ENCODE data around the gene ZDHHC3.

The ZDHHC3 gene

DNA sequence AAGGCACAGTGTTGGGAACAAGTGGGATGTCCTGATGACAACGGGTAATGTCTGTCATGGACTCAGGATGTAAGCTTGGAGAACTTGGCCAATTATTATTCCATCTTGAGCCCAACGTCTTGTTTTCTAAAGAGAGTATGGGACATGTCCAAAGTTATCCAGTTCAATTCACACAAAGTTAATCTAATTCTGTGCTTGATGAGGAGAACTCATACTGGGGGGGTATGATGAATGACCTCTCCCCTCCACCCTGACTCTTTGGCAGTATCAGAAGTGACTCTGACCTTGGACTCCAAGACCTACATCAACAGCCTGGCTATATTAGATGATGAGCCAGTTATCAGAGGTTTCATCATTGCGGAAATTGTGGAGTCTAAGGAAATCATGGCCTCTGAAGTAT lies 65.3 kb downstream of the ZDHHC3 start:
- peaks cover 4% of the 10 kb centered on the region; the same call in 1 of the 2 replicates for H3K9me3 ChIP-seq (ENCODE audit: control insufficient read depth, insufficient read depth, low read depth, low read length)
- H3K27me3 ChIP-seq (ENCODE audit: control insufficient read depth, insufficient read depth, low read length): no peaks in the 10 kb centered on the region
- H3K4me3 ChIP-seq (ENCODE audit: low read depth, low read length): no peak overlapping the region
- no peaks in the 10 kb centered on the region for H3K36me3 ChIP-seq (ENCODE audit: control insufficient read depth, insufficient read depth, low read length)
- no peak overlapping the region for H3K9ac ChIP-seq (ENCODE audit: low read length)
- H3K4me1 ChIP-seq (ENCODE audit: control insufficient read depth, insufficient read depth, low read length): peaks cover 9% of the 10 kb centered on the region; the same call in 1 of the 2 replicates
- no peak overlapping the region for H3K27ac ChIP-seq (ENCODE audit: low read depth, low read length)

DNA sequence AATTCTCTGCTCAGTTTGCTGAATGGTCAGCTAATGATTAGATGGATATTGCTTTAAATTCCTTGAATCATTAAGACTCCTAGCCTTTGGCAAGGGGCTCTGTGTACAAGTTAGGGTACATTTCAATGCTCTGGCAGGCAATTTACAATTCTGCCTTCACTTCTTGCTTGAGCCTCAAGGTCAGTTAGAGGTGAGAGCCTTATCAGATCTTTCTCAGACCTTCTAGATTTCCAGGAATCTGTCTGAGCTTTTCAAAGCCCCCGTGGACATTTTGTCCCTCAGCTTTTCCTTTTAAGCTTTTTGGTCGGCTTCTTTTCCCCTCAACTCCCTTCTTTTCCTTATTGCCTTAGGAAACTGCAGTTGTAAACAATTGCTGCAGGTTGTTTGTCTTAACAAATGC lies 66.9 kb downstream of the ZDHHC3 start:
- Histone ChIP-seq H3K4me1 (ENCODE audit: control insufficient read depth, insufficient read depth, low read length) (peaks cover 5% of the 10 kb centered on the region; the same call in 1 of the 2 replicates), H3K4me3 (ENCODE audit: low read depth, low read length) (no peak overlapping the region)

DNA sequence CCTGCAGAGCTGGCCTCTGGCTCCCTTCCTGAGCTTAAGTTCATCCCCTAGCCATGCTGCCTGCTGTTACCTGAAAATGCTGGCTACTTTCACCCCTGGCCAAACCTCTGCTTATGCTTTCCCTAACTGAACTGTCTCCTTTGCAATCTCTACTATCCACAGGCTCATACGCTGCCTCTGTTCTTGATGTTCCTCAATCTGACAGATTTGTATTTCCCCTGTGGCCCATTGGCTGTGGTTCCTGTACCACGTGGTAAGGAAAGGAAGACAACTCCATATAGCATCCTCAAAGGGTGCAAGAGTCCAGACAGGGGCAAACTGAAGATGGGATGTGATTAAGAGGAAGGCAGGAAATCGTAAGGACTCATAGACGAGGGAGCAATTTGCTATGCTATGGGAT lies 68.4 kb downstream of the ZDHHC3 start:
- no peak overlapping the region for H3K9ac ChIP-seq (ENCODE audit: low read length)
- H3K27me3 ChIP-seq (ENCODE audit: control insufficient read depth, insufficient read depth, low read length): no peaks in the 10 kb centered on the region
- H3K27ac ChIP-seq (ENCODE audit: low read depth, low read length): no peak overlapping the region
- peaks cover 2% of the 10 kb centered on the region; the same call in 1 of the 2 replicates for H3K4me1 ChIP-seq (ENCODE audit: control insufficient read depth, insufficient read depth, low read length)
- peaks cover 5% of the 10 kb centered on the region; the same call in 1 of the 2 replicates for H3K9me3 ChIP-seq (ENCODE audit: control insufficient read depth, insufficient read depth, low read depth, low read length)
- H3K36me3 ChIP-seq (ENCODE audit: control insufficient read depth, insufficient read depth, low read length): no peaks in the 10 kb centered on the region
- H3K4me3 ChIP-seq (ENCODE audit: low read depth, low read length): no peak overlapping the region

More for the DNA sequence above, 66.9 kb downstream of the ZDHHC3 start:
- Histone ChIP-seq H3K9me3 (ENCODE audit: control insufficient read depth, insufficient read depth, low read depth, low read length) (peaks cover 5% of the 10 kb centered on the region; the same call in 1 of the 2 replicates), H3K27ac (ENCODE audit: low read depth, low read length) (no peak overlapping the region), H3K27me3 (ENCODE audit: control insufficient read depth, insufficient read depth, low read length) (no peaks in the 10 kb centered on the region), H3K36me3 (ENCODE audit: control insufficient read depth, insufficient read depth, low read length) (no peaks in the 10 kb centered on the region), H3K9ac (ENCODE audit: low read length) (no peak overlapping the region)

DNA sequence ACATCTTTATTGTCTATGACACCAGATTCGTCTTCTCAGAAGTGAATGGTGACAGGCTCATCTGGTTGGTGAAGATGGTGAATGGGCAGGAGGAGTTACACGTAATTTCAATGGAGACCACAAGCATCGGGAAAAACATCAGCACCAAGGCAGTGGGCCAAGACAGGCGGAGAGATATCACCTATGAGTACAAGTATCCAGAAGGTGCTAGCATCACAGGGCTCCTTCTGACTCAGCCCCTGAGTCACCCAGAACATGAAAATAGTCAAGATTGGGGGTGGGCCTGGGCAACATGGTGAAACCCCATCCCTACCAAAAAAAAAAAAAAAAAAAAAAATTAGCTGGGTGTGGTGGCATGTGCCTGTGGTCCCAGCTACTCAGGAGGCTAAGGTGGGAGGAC lies 69.0 kb downstream of the ZDHHC3 start:
- Histone ChIP-seq H3K4me3 (ENCODE audit: low read depth, low read length) (no peak overlapping the region), H3K27me3 (ENCODE audit: control insufficient read depth, insufficient read depth, low read length) (no peaks in the 10 kb centered on the region), H3K9me3 (ENCODE audit: control insufficient read depth, insufficient read depth, low read depth, low read length) (peaks cover 5% of the 10 kb centered on the region; the same call in 1 of the 2 replicates), H3K27ac (ENCODE audit: low read depth, low read length) (no peak overlapping the region), H3K36me3 (ENCODE audit: control insufficient read depth, insufficient read depth, low read length) (no peaks in the 10 kb centered on the region), H3K9ac (ENCODE audit: low read length) (no peak overlapping the region), H3K4me1 (ENCODE audit: control insufficient read depth, insufficient read depth, low read length) (peaks cover 2% of the 10 kb centered on the region; the same call in 1 of the 2 replicates)

DNA sequence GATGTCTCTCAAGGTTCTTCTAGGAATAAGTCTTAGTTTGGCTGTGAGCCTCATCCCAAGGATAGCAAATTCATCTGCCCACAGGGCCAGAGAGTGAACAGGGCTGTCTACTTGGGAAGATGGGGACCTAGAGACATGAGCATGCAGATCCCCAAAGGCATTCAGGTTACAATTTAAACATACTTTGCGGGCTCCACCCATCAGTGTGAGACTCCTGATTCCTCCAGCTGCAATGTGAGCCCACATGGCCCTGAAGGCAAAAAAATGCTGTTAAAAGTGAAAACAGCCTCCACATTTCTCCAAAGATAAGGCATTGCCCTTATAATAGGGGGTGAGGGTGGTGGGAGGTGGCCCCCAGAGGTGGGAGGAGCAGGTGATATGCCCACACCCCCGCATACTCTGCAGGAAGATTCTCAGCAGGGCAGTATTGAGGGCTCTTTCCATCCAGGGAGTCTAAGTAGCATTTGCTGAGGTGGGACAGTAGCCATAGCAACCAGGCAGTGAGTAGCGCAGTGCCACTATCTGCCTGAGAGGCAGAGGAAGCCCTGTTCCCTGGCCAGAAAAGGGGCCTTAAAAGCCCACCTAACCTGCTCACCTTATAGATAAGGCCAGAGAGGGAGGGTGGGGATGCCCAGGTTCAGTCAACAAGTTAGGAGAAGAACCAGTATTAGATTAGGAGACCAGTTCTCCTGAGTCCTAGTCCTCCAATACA lies 70.4 kb downstream of the ZDHHC3 start:
- peaks cover 2% of the 10 kb centered on the region; the same call in 1 of the 2 replicates for H3K4me1 ChIP-seq (ENCODE audit: control insufficient read depth, insufficient read depth, low read length)
- H3K36me3 ChIP-seq (ENCODE audit: control insufficient read depth, insufficient read depth, low read length): no peaks in the 10 kb centered on the region
- H3K9me3 ChIP-seq (ENCODE audit: control insufficient read depth, insufficient read depth, low read depth, low read length): peaks cover 5% of the 10 kb centered on the region; the same call in 1 of the 2 replicates
- no peak overlapping the region for H3K27ac ChIP-seq (ENCODE audit: low read depth, low read length)
- H3K27me3 ChIP-seq (ENCODE audit: control insufficient read depth, insufficient read depth, low read length): no peaks in the 10 kb centered on the region
- no peak overlapping the region for H3K9ac ChIP-seq (ENCODE audit: low read length)
- no peak overlapping the region for H3K4me3 ChIP-seq (ENCODE audit: low read depth, low read length)

DNA sequence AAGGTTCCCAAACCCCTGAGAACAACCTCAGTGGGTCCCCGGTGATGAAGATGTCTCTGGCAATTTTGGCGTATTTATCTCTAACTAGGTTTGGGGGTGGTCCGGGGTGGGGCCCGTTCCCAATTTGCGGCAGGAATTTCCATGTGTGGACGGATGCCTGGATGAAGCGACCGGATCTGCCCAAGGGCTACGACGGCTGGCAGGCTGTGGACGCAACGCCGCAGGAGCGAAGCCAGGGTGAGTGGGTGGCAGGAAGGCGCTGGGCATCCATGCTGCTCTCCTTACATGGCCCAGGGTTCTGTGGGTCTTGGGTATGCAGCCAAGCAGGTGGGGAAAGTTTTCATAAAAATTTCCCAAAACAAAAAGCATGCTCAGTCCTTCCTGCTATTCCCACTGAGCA lies 72.2 kb downstream of the ZDHHC3 start:
- H3K27me3 ChIP-seq (ENCODE audit: control insufficient read depth, insufficient read depth, low read length): no peaks in the 10 kb centered on the region
- no peaks in the 10 kb centered on the region for H3K36me3 ChIP-seq (ENCODE audit: control insufficient read depth, insufficient read depth, low read length)
- no peak overlapping the region for H3K9ac ChIP-seq (ENCODE audit: low read length)
- no peak overlapping the region for H3K4me3 ChIP-seq (ENCODE audit: low read depth, low read length)
- no peak overlapping the region for H3K27ac ChIP-seq (ENCODE audit: low read depth, low read length)
- H3K4me1 ChIP-seq (ENCODE audit: control insufficient read depth, insufficient read depth, low read length): peaks cover 15% of the 10 kb centered on the region; the same call in 1 of the 2 replicates
- H3K9me3 ChIP-seq (ENCODE audit: control insufficient read depth, insufficient read depth, low read depth, low read length): peaks cover 5% of the 10 kb centered on the region; the same call in 1 of the 2 replicates

- H3K4me3 ChIP-seq (ENCODE audit: low read depth, low read length): no peak overlapping the region
- H3K36me3 ChIP-seq (ENCODE audit: control insufficient read depth, insufficient read depth, low read length): no peaks in the 10 kb centered on the region
- no peaks in the 10 kb centered on the region for H3K27me3 ChIP-seq (ENCODE audit: control insufficient read depth, insufficient read depth, low read length)
- H3K9me3 ChIP-seq (ENCODE audit: control insufficient read depth, insufficient read depth, low read depth, low read length): peaks cover 5% of the 10 kb centered on the region; the same call in 1 of the 2 replicates
- no peak overlapping the region for H3K27ac ChIP-seq (ENCODE audit: low read depth, low read length)
- peaks cover 15% of the 10 kb centered on the region; the same call in 1 of the 2 replicates for H3K4me1 ChIP-seq (ENCODE audit: control insufficient read depth, insufficient read depth, low read length)
- no peak overlapping the region for H3K9ac ChIP-seq (ENCODE audit: low read length)
Measured at GRCh38 chr3:44903314-44903713, 72.7 kb downstream of the ZDHHC3 start.

GRCh38 chr3:44902628-44903027 lies 73.3 kb downstream of the ZDHHC3 start:
- Histone ChIP-seq H3K4me3 (ENCODE audit: low read depth, low read length) (no peak overlapping the region), H3K9ac (ENCODE audit: low read length) (no peak overlapping the region), H3K9me3 (ENCODE audit: control insufficient read depth, insufficient read depth, low read depth, low read length) (peaks cover 5% of the 10 kb centered on the region; the same call in 1 of the 2 replicates), H3K27me3 (ENCODE audit: control insufficient read depth, insufficient read depth, low read length) (no peaks in the 10 kb centered on the region), H3K27ac (ENCODE audit: low read depth, low read length) (no peak overlapping the region), H3K4me1 (ENCODE audit: control insufficient read depth, insufficient read depth, low read length) (peaks cover 15% of the 10 kb centered on the region; the same call in 1 of the 2 replicates), H3K36me3 (ENCODE audit: control insufficient read depth, insufficient read depth, low read length) (no peaks in the 10 kb centered on the region)

GRCh38 chr3:44899683-44900367 lies 76.1 kb downstream of the ZDHHC3 start:
- Histone ChIP-seq H3K4me1 (ENCODE audit: control insufficient read depth, insufficient read depth, low read length) (peaks cover 12% of the 10 kb centered on the region; the same call in 1 of the 2 replicates), H3K9me3 (ENCODE audit: control insufficient read depth, insufficient read depth, low read depth, low read length) (no peaks in the 10 kb centered on the region), H3K27ac (ENCODE audit: low read depth, low read length) (no peak overlapping the region), H3K9ac (ENCODE audit: low read length) (no peak overlapping the region), H3K27me3 (ENCODE audit: control insufficient read depth, insufficient read depth, low read length) (no peaks in the 10 kb centered on the region), H3K36me3 (ENCODE audit: control insufficient read depth, insufficient read depth, low read length) (no peaks in the 10 kb centered on the region), H3K4me3 (ENCODE audit: low read depth, low read length) (no peak overlapping the region)

DNA sequence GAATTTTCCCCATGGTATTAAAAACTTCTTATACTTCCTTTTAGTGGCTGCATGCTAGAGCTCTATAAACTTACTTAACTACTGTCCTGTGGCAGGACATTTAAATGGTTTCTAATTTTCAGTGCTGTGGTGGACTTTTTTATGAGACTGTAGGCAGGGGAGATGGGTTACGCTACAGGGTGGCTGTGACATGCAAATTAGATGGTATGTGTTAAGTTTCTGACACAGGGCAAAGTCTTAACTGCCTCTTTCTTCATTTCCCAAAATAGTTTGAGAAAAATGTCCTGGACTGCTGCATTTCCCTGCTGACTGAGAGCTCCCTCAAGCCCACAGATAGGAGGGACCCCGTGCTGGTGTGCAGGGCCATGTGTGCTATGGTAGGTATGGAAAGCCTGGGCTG lies 79.5 kb downstream of the ZDHHC3 start:
- Histone ChIP-seq H3K4me3 (ENCODE audit: low read depth, low read length) (no peak overlapping the region), H3K27ac (ENCODE audit: low read depth, low read length) (no peak overlapping the region), H3K4me1 (ENCODE audit: control insufficient read depth, insufficient read depth, low read length) (peaks cover 17% of the 10 kb centered on the region; the same call in 1 of the 2 replicates), H3K27me3 (ENCODE audit: control insufficient read depth, insufficient read depth, low read length) (no peaks in the 10 kb centered on the region), H3K9ac (ENCODE audit: low read length) (no peak overlapping the region), H3K9me3 (ENCODE audit: control insufficient read depth, insufficient read depth, low read depth, low read length) (no peaks in the 10 kb centered on the region), H3K36me3 (ENCODE audit: control insufficient read depth, insufficient read depth, low read length) (no peaks in the 10 kb centered on the region)

DNA sequence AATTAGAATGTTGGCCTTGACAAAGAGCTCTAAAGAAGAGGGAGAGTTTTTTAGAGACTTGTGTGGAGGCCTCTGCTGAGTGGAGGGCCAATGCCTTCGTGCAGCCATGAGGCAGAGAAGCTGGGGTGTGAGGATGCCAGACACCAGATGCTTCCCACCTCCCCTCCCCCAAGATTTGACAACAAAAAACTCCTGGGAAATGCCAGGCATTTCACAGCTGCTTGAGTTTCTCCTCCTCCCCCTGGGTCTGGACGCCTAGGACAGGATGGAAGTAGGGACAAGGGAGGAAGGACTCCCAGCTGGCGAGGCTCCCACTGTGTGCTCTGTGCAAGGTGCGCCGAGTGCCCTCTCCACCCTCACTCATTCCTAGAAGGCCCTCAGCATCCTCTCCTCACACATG lies 81.5 kb downstream of the ZDHHC3 start:
- no peak overlapping the region; the same call in 1 of the 2 replicates for H3K27ac ChIP-seq (ENCODE audit: low read depth, low read length)
- H3K27me3 ChIP-seq (ENCODE audit: control insufficient read depth, insufficient read depth, low read length): no peaks in the 10 kb centered on the region
- H3K4me1 ChIP-seq (ENCODE audit: control insufficient read depth, insufficient read depth, low read length): peaks cover 11% of the 10 kb centered on the region; the same call in 1 of the 2 replicates
- H3K9me3 ChIP-seq (ENCODE audit: control insufficient read depth, insufficient read depth, low read depth, low read length): no peaks in the 10 kb centered on the region
- H3K4me3 ChIP-seq (ENCODE audit: low read depth, low read length): no peak overlapping the region
- no peak overlapping the region for H3K9ac ChIP-seq (ENCODE audit: low read length)
- H3K36me3 ChIP-seq (ENCODE audit: control insufficient read depth, insufficient read depth, low read length): no peaks in the 10 kb centered on the region
